Upper lobe of right lung (tissue), 1 donor: ENCODE data around the gene ADIRF. TPM values are rescaled to one million over a fixed set of nuclear protein-coding genes. Genes with fewer than 3 reads are reported as not detected.
A peak's percentile ranks its signal among the peaks of the same experiment; 100 is the strongest.
"Not testable (repeated sequence)": the region's sequence is repeated elsewhere in the genome, so short reads cannot be mapped to it uniquely, and the experiment has no call there.

Source experiments
- ATAC-seq: fragments of 200-7000 bp; cut with Tn5 transposase; one replicate; pipeline ENCODE4 v1.9.1; 2020; ENCODE audit warnings: mild to moderate bottlenecking, moderate library complexity
- DNase-seq: peaks from one replicate; pipeline ENCODE4 v3.0.0-alpha.2; 2020
- H3K27ac ChIP-seq: fragments of 200-600 bp; one replicate; pipeline ENCODE4 v1.8.0; 2022
- H3K27me3 ChIP-seq: fragments of 200-600 bp; one replicate; pipeline ENCODE4 v1.8.0; 2022; ENCODE audit warnings: mild to moderate bottlenecking
- H3K36me3 ChIP-seq: fragments of 200-600 bp; one replicate; pipeline ENCODE4 v1.8.0; 2022
- H3K4me1 ChIP-seq: fragments of 200-600 bp; one replicate; pipeline ENCODE4 v1.8.0; 2022
- H3K4me3 ChIP-seq: fragments of 200-600 bp; one replicate; pipeline ENCODE4 v1.8.0; 2022; ENCODE audit warnings: mild to moderate bottlenecking
- H3K9me3 ChIP-seq: fragments of 200-600 bp; one replicate; pipeline ENCODE4 v1.8.0; 2022
- intact Hi-C: fragments of 100-400 bp; cut with DNase I; formaldehyde crosslinking; loops from one replicate; pipeline ENCODE4 v1.11.0; 2022
- total RNA-seq: library from RNA; stranded (reverse); fragmentation: NEBNext Ultra II Directional; extraction: Animal tissue kit (Norgen Biotek cat#: 25700); gene quantifications from one replicate; pipeline ENCODE4 v1.2.1, GENCODE V29; 2021
- TF ChIP-seq, protein P1 (sequence below): fragments of 200-600 bp; IDR thresholded peaks from one replicate; pipeline ENCODE4 v1.8.0; 2022; ENCODE audit warnings: antibody characterized with exemption
- donor health status: DM: no; HTN: yes; CAD: no; lungs with severe emphysema.

The ADIRF gene
- total RNA-seq, 1 donor from 2014 or later, result 155 TPM

DNA sequence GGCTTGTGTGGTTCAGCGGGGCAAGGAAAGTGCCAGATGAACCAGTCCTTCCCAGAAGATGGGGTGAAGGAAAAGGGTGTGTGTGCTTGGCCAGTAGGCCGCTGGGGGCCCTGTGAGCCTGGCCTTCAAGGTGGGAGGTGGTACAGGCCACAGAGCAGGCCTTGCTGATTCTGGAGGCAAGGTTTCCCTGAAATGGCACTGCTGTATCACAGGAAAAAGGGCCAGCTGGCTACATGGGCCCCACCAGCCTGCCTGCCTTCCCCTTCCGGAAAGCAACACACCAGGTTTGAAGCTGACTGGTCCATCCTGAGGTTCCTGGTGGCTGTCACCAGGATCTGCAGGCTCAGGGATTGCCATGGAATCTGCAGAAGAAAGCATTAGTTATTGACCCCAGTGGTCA lies 23.4 kb upstream of the ADIRF start:
- no peaks in the 10 kb centered on the region for H3K36me3 ChIP-seq
- ATAC-seq (no peak), DNase-seq (peak; percentile 38)
- H3K9me3 ChIP-seq, result no peaks in the 10 kb centered on the region
- H3K27me3 ChIP-seq, result no peaks in the 10 kb centered on the region
- intact Hi-C loops, result no loop called here
- no peaks in the 10 kb centered on the region for H3K4me1 ChIP-seq
- TF ChIP-seq, protein P1, sequence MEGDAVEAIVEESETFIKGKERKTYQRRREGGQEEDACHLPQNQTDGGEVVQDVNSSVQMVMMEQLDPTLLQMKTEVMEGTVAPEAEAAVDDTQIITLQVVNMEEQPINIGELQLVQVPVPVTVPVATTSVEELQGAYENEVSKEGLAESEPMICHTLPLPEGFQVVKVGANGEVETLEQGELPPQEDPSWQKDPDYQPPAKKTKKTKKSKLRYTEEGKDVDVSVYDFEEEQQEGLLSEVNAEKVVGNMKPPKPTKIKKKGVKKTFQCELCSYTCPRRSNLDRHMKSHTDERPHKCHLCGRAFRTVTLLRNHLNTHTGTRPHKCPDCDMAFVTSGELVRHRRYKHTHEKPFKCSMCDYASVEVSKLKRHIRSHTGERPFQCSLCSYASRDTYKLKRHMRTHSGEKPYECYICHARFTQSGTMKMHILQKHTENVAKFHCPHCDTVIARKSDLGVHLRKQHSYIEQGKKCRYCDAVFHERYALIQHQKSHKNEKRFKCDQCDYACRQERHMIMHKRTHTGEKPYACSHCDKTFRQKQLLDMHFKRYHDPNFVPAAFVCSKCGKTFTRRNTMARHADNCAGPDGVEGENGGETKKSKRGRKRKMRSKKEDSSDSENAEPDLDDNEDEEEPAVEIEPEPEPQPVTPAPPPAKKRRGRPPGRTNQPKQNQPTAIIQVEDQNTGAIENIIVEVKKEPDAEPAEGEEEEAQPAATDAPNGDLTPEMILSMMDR, result no peak
- no peak overlapping the region for H3K4me3 ChIP-seq
- no peak overlapping the region for H3K27ac ChIP-seq

DNA sequence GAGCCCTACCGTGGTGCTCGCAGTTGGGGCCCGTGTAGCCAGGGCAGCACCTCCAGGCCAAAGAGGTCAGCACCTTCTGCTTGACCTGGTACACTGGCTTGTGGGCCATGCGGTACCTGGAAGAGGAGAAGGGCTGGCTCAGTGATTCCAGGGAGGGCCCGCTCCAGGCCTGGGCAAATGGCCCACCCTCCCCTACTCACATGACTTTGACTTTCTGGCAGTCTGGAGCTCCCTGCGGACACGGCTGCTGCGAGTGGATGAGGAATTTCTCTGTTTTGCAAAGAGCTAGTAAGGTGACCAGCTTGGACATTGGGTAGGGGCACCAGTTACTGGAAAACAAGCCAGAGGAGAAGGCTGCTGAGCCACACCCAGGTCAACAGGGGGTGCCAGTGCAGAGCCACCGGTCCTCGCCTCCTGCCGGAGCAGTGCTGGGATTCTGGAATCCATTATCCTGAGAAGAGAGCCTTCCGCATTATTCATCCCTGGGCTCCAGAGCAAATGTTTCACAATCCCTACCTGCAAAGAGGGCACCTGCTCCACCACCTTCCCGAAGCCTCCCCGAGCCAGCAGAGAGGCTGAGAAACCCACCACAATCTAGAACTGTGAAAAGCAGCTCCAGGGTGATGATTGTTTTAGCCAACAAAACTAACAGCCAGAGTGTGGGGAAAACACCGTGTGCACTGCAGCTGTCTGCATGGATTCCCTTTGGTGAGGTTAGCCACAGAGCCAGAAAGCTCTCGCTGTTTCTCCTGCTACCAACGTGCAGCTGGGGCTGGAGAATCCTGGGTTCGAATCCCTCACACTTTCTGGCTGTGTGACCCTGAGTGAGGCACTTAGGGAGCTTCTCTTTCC lies 22.7 kb upstream of the ADIRF start:
- peak; percentile 51 for DNase-seq
- H3K27ac ChIP-seq, result no peak overlapping the region
- H3K9me3 ChIP-seq, result no peaks in the 10 kb centered on the region
- no peaks in the 10 kb centered on the region for H3K4me1 ChIP-seq
- TF ChIP-seq, protein P1, result peak; percentile 12
- H3K27me3 ChIP-seq, result no peaks in the 10 kb centered on the region
- no peak for ATAC-seq
- no peaks in the 10 kb centered on the region for H3K36me3 ChIP-seq
- H3K4me3 ChIP-seq, result no peak overlapping the region
- intact Hi-C loops, result no loop called here

DNA sequence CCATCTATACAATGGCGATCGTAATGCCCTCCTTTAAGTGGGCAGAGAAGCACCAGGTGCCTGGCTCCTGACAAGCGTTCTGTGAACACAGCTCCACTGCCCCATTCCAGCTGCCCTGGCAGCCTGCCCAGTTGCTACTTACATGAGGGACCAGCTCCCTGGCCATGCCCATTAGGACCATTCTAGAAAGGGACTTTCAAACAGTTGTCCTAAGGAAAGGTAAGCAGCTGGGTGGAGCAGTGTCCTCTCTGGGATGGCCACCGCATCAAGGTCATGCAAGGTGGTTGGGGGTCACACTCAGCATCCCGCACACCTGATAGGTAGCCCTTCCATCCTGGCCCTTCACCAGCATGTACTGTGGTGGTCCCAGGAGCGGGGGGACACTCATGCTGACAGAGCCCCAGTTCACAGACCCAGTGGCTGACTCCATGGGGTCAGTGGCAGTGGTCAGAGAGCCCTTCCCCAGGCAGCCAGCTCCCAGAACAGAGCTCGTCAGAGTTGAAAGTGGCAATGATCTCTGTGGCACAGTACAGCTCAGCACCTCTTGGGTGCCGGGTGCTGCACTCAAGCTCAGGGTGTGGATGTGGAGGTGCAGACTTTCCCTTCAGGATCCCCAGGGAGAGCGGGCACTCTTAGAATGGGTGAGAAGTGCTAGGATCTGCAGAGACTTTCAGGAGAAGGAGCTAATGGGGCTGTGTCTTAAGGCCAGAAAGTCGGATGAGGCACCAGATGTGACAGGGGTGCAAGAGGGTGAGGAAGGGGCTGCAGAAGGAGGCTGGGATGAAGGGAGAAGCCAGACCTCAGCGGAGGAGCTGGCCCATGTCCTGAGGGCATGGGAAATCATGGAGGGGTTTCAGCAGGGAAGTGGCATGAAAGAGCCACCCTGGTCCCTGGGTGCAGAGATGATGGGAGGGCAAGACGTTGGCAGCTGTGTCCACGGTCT lies 21.8 kb upstream of the ADIRF start:
- H3K36me3 ChIP-seq, result no peaks in the 10 kb centered on the region
- intact Hi-C loops, result no loop called here
- no peak overlapping the region for H3K27ac ChIP-seq
- peak; percentile 67 for DNase-seq
- TF ChIP-seq, protein P1, result no peak
- H3K27me3 ChIP-seq, result no peaks in the 10 kb centered on the region
- no peaks in the 10 kb centered on the region for H3K4me1 ChIP-seq
- ATAC-seq, result no peak
- no peaks in the 10 kb centered on the region for H3K9me3 ChIP-seq
- no peak overlapping the region for H3K4me3 ChIP-seq

DNA sequence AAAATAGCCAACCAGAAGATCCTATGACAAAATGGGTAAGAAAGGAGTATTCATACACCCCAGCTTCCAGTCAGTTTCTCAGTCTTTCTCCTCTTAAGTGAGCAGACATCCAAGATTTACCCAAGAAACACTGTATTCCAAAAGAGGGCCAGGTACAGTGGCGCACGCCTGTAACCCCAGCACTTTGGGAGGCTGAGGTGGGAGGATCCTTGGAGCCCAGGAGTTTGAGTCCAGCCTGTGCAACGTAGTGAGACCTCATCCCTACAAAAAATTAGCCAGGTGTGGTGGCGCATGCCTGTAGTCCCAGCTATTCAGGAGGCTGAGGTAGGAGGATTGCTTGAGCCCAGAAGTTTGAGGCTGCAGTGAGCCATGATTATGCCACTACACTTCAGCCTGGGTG lies 20.5 kb upstream of the ADIRF start:
- H3K27ac ChIP-seq, H3K36me3 ChIP-seq, ATAC-seq, H3K27me3 ChIP-seq, H3K9me3 ChIP-seq, intact Hi-C loops, H3K4me1 ChIP-seq, H3K4me3 ChIP-seq, DNase-seq: not testable (repeated sequence)

DNA sequence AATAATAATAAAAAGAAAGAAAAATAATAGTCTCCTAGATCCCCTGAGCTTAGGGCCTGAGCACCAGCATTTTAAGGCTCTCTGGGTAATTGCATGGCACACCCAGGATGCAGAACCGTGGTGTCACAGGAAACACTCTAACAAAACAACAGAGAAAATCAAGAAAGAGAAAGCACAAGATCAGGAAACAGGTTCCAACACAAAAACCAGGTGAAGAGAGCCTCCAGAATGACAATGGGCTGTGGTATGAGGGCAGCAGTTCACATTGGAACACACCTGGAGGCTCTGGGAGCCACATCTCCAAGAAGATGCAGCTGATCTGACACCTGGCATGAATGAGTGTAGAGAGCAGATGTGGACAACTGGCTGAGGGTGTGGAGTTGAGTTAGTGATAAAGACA lies 17.9 kb upstream of the ADIRF start:
- DNase-seq (peak; percentile 6), ATAC-seq (no peak)
- no peaks in the 10 kb centered on the region for H3K27me3 ChIP-seq
- intact Hi-C loops, result no loop called here
- no peak overlapping the region for H3K27ac ChIP-seq
- no peaks in the 10 kb centered on the region for H3K9me3 ChIP-seq
- TF ChIP-seq, protein P1, result no peak
- H3K36me3 ChIP-seq, result no peaks in the 10 kb centered on the region
- no peak overlapping the region for H3K4me3 ChIP-seq
- H3K4me1 ChIP-seq, result peaks cover 3% of the 10 kb centered on the region
